ENCODE measurements around the gene SH3GL2. TPM values are rescaled to one million over a fixed set of nuclear protein-coding genes. Genes with fewer than 3 reads are reported as not detected.

Gene SH3GL2
- total RNA-seq, 1 donor from 2014 or later = 0.07 TPM

GRCh38 chr9:17772223-17772622 lies 193.4 kb downstream of the SH3GL2 start:
- no peak for DNase-seq (ENCODE audit: low spot score)

GRCh38 chr9:17775656-17776055 lies 196.8 kb downstream of the SH3GL2 start:
- H3K4me1 Mint-ChIP-seq (ENCODE audit: low read depth) = no peaks in the 10 kb centered on the region
- no peak for TF ChIP-seq CTCF (IDR thresholded peaks at IDR 0.05)

More at GRCh38 chr9:17772223-17772622, 193.4 kb downstream of the SH3GL2 start:
- Mint-ChIP-seq H3K27me3 (ENCODE audit: low read depth) (peaks cover 21% of the 10 kb centered on the region), H3K4me1 (ENCODE audit: low read depth) (no peaks in the 10 kb centered on the region), H3K4me3 (ENCODE audit: unreplicated experiment) (no peak overlapping the region), H3K27ac (ENCODE audit: unreplicated experiment) (no peak overlapping the region), H3K9me3 (ENCODE audit: low read depth) (no peaks in the 10 kb centered on the region), H3K36me3 (ENCODE audit: low read depth) (no peaks in the 10 kb centered on the region)
- no peak for TF ChIP-seq CTCF (IDR thresholded peaks at IDR 0.05)

GRCh38 chr9:17776735-17777134 lies 197.9 kb downstream of the SH3GL2 start:
- H3K36me3 Mint-ChIP-seq (ENCODE audit: low read depth) = no peaks in the 10 kb centered on the region
- H3K4me3 Mint-ChIP-seq (ENCODE audit: unreplicated experiment) = no peak overlapping the region
- H3K27ac Mint-ChIP-seq (ENCODE audit: unreplicated experiment) = no peak overlapping the region
- peaks cover 14% of the 10 kb centered on the region for H3K27me3 Mint-ChIP-seq (ENCODE audit: low read depth)
- TF ChIP-seq CTCF (IDR thresholded peaks at IDR 0.05) = no peak
- H3K9me3 Mint-ChIP-seq (ENCODE audit: low read depth) = no peaks in the 10 kb centered on the region
- no peaks in the 10 kb centered on the region for H3K4me1 Mint-ChIP-seq (ENCODE audit: low read depth)
- no peak for DNase-seq (ENCODE audit: low spot score)

More at GRCh38 chr9:17775656-17776055, 196.8 kb downstream of the SH3GL2 start:
- Mint-ChIP-seq H3K4me3 (ENCODE audit: unreplicated experiment) (no peak overlapping the region), H3K27me3 (ENCODE audit: low read depth) (peaks cover 12% of the 10 kb centered on the region), H3K9me3 (ENCODE audit: low read depth) (no peaks in the 10 kb centered on the region), H3K27ac (ENCODE audit: unreplicated experiment) (no peak overlapping the region), H3K36me3 (ENCODE audit: low read depth) (no peaks in the 10 kb centered on the region)
- DNase-seq (ENCODE audit: low spot score) = no peak

GRCh38 chr9:17777465-17777864 lies 198.6 kb downstream of the SH3GL2 start:
- no peak overlapping the region for H3K4me3 Mint-ChIP-seq (ENCODE audit: unreplicated experiment)
- H3K4me1 Mint-ChIP-seq (ENCODE audit: low read depth) = no peaks in the 10 kb centered on the region
- H3K27me3 Mint-ChIP-seq (ENCODE audit: low read depth) = peaks cover 18% of the 10 kb centered on the region
- no peaks in the 10 kb centered on the region for H3K9me3 Mint-ChIP-seq (ENCODE audit: low read depth)
- no peak for DNase-seq (ENCODE audit: low spot score)
- no peak overlapping the region for H3K27ac Mint-ChIP-seq (ENCODE audit: unreplicated experiment)
- TF ChIP-seq CTCF (IDR thresholded peaks at IDR 0.05) = no peak
- H3K36me3 Mint-ChIP-seq (ENCODE audit: low read depth) = no peaks in the 10 kb centered on the region

- H3K9me3 Mint-ChIP-seq (ENCODE audit: low read depth) = no peaks in the 10 kb centered on the region
- no peak for TF ChIP-seq CTCF (IDR thresholded peaks at IDR 0.05)
- peaks cover 31% of the 10 kb centered on the region for H3K27me3 Mint-ChIP-seq (ENCODE audit: low read depth)
- no peak overlapping the region for H3K4me3 Mint-ChIP-seq (ENCODE audit: unreplicated experiment)
- H3K4me1 Mint-ChIP-seq (ENCODE audit: low read depth) = no peaks in the 10 kb centered on the region
- no peak for DNase-seq (ENCODE audit: low spot score)
- no peak overlapping the region for H3K27ac Mint-ChIP-seq (ENCODE audit: unreplicated experiment)
- H3K36me3 Mint-ChIP-seq (ENCODE audit: low read depth) = no peaks in the 10 kb centered on the region
Measured at GRCh38 chr9:17782430-17783149, 203.7 kb downstream of the SH3GL2 start.
